Measurements from ENCODE around the gene AKR1A1. TPM values are rescaled to one million over a fixed set of nuclear protein-coding genes. Genes with fewer than 3 reads are reported as not detected.

The AKR1A1 gene
- total and polyA plus RNA-seq, 2 of the 8 experiments (the other 6 are each of a cell fraction or from before 2014, with no cell fraction given): 344 to 435 TPM

GRCh38 chr1:45530632-45531135, 19.9 kb upstream of the AKR1A1 start (continued):
- TF ChIP-seq, protein P1, sequence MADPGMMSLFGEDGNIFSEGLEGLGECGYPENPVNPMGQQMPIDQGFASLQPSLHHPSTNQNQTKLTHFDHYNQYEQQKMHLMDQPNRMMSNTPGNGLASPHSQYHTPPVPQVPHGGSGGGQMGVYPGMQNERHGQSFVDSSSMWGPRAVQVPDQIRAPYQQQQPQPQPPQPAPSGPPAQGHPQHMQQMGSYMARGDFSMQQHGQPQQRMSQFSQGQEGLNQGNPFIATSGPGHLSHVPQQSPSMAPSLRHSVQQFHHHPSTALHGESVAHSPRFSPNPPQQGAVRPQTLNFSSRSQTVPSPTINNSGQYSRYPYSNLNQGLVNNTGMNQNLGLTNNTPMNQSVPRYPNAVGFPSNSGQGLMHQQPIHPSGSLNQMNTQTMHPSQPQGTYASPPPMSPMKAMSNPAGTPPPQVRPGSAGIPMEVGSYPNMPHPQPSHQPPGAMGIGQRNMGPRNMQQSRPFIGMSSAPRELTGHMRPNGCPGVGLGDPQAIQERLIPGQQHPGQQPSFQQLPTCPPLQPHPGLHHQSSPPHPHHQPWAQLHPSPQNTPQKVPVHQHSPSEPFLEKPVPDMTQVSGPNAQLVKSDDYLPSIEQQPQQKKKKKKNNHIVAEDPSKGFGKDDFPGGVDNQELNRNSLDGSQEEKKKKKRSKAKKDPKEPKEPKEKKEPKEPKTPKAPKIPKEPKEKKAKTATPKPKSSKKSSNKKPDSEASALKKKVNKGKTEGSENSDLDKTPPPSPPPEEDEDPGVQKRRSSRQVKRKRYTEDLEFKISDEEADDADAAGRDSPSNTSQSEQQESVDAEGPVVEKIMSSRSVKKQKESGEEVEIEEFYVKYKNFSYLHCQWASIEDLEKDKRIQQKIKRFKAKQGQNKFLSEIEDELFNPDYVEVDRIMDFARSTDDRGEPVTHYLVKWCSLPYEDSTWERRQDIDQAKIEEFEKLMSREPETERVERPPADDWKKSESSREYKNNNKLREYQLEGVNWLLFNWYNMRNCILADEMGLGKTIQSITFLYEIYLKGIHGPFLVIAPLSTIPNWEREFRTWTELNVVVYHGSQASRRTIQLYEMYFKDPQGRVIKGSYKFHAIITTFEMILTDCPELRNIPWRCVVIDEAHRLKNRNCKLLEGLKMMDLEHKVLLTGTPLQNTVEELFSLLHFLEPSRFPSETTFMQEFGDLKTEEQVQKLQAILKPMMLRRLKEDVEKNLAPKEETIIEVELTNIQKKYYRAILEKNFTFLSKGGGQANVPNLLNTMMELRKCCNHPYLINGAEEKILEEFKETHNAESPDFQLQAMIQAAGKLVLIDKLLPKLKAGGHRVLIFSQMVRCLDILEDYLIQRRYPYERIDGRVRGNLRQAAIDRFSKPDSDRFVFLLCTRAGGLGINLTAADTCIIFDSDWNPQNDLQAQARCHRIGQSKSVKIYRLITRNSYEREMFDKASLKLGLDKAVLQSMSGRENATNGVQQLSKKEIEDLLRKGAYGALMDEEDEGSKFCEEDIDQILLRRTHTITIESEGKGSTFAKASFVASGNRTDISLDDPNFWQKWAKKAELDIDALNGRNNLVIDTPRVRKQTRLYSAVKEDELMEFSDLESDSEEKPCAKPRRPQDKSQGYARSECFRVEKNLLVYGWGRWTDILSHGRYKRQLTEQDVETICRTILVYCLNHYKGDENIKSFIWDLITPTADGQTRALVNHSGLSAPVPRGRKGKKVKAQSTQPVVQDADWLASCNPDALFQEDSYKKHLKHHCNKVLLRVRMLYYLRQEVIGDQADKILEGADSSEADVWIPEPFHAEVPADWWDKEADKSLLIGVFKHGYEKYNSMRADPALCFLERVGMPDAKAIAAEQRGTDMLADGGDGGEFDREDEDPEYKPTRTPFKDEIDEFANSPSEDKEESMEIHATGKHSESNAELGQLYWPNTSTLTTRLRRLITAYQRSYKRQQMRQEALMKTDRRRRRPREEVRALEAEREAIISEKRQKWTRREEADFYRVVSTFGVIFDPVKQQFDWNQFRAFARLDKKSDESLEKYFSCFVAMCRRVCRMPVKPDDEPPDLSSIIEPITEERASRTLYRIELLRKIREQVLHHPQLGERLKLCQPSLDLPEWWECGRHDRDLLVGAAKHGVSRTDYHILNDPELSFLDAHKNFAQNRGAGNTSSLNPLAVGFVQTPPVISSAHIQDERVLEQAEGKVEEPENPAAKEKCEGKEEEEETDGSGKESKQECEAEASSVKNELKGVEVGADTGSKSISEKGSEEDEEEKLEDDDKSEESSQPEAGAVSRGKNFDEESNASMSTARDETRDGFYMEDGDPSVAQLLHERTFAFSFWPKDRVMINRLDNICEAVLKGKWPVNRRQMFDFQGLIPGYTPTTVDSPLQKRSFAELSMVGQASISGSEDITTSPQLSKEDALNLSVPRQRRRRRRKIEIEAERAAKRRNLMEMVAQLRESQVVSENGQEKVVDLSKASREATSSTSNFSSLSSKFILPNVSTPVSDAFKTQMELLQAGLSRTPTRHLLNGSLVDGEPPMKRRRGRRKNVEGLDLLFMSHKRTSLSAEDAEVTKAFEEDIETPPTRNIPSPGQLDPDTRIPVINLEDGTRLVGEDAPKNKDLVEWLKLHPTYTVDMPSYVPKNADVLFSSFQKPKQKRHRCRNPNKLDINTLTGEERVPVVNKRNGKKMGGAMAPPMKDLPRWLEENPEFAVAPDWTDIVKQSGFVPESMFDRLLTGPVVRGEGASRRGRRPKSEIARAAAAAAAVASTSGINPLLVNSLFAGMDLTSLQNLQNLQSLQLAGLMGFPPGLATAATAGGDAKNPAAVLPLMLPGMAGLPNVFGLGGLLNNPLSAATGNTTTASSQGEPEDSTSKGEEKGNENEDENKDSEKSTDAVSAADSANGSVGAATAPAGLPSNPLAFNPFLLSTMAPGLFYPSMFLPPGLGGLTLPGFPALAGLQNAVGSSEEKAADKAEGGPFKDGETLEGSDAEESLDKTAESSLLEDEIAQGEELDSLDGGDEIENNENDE (IDR thresholded peaks at IDR 0.05; ENCODE audit: insufficient replicate concordance, low read length): no peak
- TF ChIP-seq HDAC6 (IDR thresholded peaks at IDR 0.05; ENCODE audit: low read depth, low read length) (no peak), JUND (IDR thresholded peaks at IDR 0.05; ENCODE audit: low read length) (no peak), RBBP5 (IDR thresholded peaks at IDR 0.05; ENCODE audit: borderline replicate concordance, low read depth, low read length) (no peak), KDM5A (IDR thresholded peaks at IDR 0.05; ENCODE audit: low read length) (no peak), MAX (IDR thresholded peaks at IDR 0.05) (no peak), CBX5 (IDR thresholded peaks at IDR 0.05; ENCODE audit: low read depth, low read length) (no peak)
